ENCODE results near the gene FCF1.

DNA sequence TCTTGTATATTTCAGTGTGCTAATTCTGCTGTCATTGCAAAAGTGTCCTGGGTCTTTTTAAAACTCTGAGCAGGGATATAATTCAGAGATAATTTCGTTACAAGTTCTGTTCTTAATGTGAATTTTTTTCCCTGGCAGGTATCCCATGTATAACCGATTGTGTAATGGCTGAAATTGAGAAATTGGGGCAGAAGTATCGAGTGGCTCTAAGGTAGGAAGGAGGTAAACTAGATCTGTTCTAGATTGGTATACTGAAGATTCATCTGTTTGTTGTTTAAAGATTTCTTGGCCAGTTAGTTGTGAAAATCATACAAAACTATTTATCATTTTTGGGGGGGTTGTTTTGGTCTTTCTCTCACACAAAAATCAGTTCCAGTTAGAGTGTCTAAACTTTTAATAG lies 10.2 kb downstream of the FCF1 start:
- TF ChIP-seq CREB1 (CRISPR knock-in tag; IDR thresholded peaks at IDR 0.05) (no peak), ETV6 (CRISPR knock-in tag; IDR thresholded peaks at IDR 0.05) (no peak), RORB (CRISPR knock-in tag; IDR thresholded peaks at IDR 0.05) (no peak), ZNF121 (CRISPR knock-in tag; IDR thresholded peaks at IDR 0.05) (no peak), SP1 (CRISPR knock-in tag; conservative IDR thresholded peaks at IDR 0.05) (no peak), ZNF423 (CRISPR knock-in tag; IDR thresholded peaks at IDR 0.05) (no peak), TCF7 (CRISPR knock-in tag; IDR thresholded peaks at IDR 0.05; ENCODE audit: low read depth) (no peak)
- TF ChIP-seq, protein P1, sequence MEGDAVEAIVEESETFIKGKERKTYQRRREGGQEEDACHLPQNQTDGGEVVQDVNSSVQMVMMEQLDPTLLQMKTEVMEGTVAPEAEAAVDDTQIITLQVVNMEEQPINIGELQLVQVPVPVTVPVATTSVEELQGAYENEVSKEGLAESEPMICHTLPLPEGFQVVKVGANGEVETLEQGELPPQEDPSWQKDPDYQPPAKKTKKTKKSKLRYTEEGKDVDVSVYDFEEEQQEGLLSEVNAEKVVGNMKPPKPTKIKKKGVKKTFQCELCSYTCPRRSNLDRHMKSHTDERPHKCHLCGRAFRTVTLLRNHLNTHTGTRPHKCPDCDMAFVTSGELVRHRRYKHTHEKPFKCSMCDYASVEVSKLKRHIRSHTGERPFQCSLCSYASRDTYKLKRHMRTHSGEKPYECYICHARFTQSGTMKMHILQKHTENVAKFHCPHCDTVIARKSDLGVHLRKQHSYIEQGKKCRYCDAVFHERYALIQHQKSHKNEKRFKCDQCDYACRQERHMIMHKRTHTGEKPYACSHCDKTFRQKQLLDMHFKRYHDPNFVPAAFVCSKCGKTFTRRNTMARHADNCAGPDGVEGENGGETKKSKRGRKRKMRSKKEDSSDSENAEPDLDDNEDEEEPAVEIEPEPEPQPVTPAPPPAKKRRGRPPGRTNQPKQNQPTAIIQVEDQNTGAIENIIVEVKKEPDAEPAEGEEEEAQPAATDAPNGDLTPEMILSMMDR (IDR thresholded peaks at IDR 0.05) = no peak
- TF ChIP-seq, protein P2, sequence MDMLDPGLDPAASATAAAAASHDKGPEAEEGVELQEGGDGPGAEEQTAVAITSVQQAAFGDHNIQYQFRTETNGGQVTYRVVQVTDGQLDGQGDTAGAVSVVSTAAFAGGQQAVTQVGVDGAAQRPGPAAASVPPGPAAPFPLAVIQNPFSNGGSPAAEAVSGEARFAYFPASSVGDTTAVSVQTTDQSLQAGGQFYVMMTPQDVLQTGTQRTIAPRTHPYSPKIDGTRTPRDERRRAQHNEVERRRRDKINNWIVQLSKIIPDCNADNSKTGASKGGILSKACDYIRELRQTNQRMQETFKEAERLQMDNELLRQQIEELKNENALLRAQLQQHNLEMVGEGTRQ (CRISPR knock-in tag; IDR thresholded peaks at IDR 0.05) = no peak
